Hematopoietic multipotent progenitor cell treated with erythropoietin and hydrocortisone succinate and interleukin-3 and kit ligand, for 8 days (in vitro differentiated cells): Measurements from ENCODE around the gene MAU2.
"Not testable (repeated sequence)": the region's sequence is repeated elsewhere in the genome, so short reads cannot be mapped to it uniquely, and the experiment has no call there.

Experiments used
- DNase-seq: peaks from one replicate; pipeline ENCODE4 v3.0.0-alpha.2; 2015

The MAU2 gene

GRCh38 chr19:19348266-19348665 is 27.6 kb downstream of the MAU2 start:
- no peak for DNase-seq

- DNase-seq, result no peak
These were observed 28.7 kb downstream of the MAU2 start for GRCh38 chr19:19349365-19349764.

- DNase-seq, result not testable (repeated sequence)
These were observed 30.1 kb downstream of the MAU2 start for GRCh38 chr19:19350756-19351155.

GRCh38 chr19:19352823-19353222 is 32.2 kb downstream of the MAU2 start:
- DNase-seq, result no peak

GRCh38 chr19:19354007-19354406 is 33.4 kb downstream of the MAU2 start:
- no peak for DNase-seq

- no peak for DNase-seq
These were observed 34.3 kb downstream of the MAU2 start for GRCh38 chr19:19354932-19355331.

- DNase-seq, result no peak
These were observed 35.0 kb downstream of the MAU2 start for GRCh38 chr19:19355606-19356139.

- no peak for DNase-seq
These were observed 35.9 kb downstream of the MAU2 start for GRCh38 chr19:19356500-19356899.

- DNase-seq, result no peak
These were observed 36.4 kb downstream of the MAU2 start for GRCh38 chr19:19356901-19357566.

GRCh38 chr19:19361075-19361594 is 40.5 kb downstream of the MAU2 start:
- peak; percentile 87 for DNase-seq

GRCh38 chr19:19362075-19362474 is 41.4 kb downstream of the MAU2 start:
- no peak for DNase-seq

- peak; percentile 87 for DNase-seq
These were observed 46.1 kb downstream of the MAU2 start for GRCh38 chr19:19366434-19367396.

- no peak for DNase-seq
These were observed 47.5 kb downstream of the MAU2 start for GRCh38 chr19:19368087-19368486.

- DNase-seq, result no peak
These were observed 50.4 kb downstream of the MAU2 start for GRCh38 chr19:19371059-19371458.

GRCh38 chr19:19372656-19373416 is 52.2 kb downstream of the MAU2 start:
- DNase-seq, result peak; percentile 83

- no peak for DNase-seq
These were observed 58.9 kb downstream of the MAU2 start for GRCh38 chr19:19379527-19379926.

GRCh38 chr19:19380316-19380715 is 59.7 kb downstream of the MAU2 start:
- not testable (repeated sequence) for DNase-seq

GRCh38 chr19:19381007-19381926 is 60.6 kb downstream of the MAU2 start:
- no peak for DNase-seq

GRCh38 chr19:19382118-19382517 is 61.5 kb downstream of the MAU2 start:
- DNase-seq, result no peak

GRCh38 chr19:19384486-19384885 is 63.9 kb downstream of the MAU2 start:
- DNase-seq, result no peak

GRCh38 chr19:19385131-19385895 is 64.7 kb downstream of the MAU2 start:
- peak; percentile 100 for DNase-seq
